HUES6 (cell line): Measurements from ENCODE around the gene ITLN1.
"Not testable (repeated sequence)": the region's sequence is repeated elsewhere in the genome, so short reads cannot be mapped to it uniquely, and the experiment has no call there.

Experiments used
- H3K27ac ChIP-seq: 2 replicates; pipeline ENCODE4 v1.7.0; 2013; ENCODE audit warnings: low read depth, mild to moderate bottlenecking, low read length, inconsistent platforms
- H3K27me3 ChIP-seq: 2 replicates; pipeline ENCODE4 v1.6.1; 2013; ENCODE audit warnings: low read length; ENCODE audit not compliant: control insufficient read depth, insufficient read depth
- H3K36me3 ChIP-seq: 2 replicates; pipeline ENCODE4 v1.6.1; 2013; ENCODE audit warnings: low read length; ENCODE audit not compliant: control insufficient read depth, insufficient read depth
- H3K4me1 ChIP-seq: 2 replicates; pipeline ENCODE4 v1.6.1; 2013; ENCODE audit warnings: low read length; ENCODE audit not compliant: control insufficient read depth, insufficient read depth
- H3K4me3 ChIP-seq: 2 replicates; pipeline ENCODE4 v1.5.1; 2013; ENCODE audit warnings: low read depth, low read length
- H3K9ac ChIP-seq: one replicate; pipeline ENCODE4 v1.6.1; 2013; ENCODE audit warnings: mild to moderate bottlenecking, low read length
- H3K9me3 ChIP-seq: 2 replicates; pipeline ENCODE4 v1.6.1; 2013; ENCODE audit warnings: low read depth, low read length; ENCODE audit not compliant: control insufficient read depth, insufficient read depth

Gene ITLN1

DNA sequence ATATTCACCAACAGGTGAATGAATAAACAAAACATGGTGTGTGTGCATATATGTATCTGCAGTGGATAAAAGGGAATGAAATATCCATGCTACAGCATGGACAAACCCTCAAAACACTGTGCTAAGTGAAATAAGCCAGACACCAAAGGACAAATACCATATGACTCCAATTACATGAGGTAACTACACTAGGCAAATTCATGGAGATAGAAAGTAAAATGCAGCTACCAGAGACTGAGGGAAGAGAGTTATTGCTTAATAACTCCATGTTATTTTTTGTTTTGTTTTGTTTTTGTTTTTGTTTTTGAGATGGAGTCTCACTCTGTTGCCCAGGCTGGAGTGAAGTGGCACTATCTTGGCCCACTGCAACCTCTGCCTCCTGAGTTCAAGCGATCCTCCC lies 2.4 kb downstream of the ITLN1 start:
- no peaks in the 10 kb centered on the region for H3K27me3 ChIP-seq
- no peak overlapping the region for H3K27ac ChIP-seq
- no peaks in the 10 kb centered on the region for H3K36me3 ChIP-seq
- no peak overlapping the region for H3K9ac ChIP-seq
- no peaks in the 10 kb centered on the region for H3K4me1 ChIP-seq
- no peaks in the 10 kb centered on the region for H3K9me3 ChIP-seq
- H3K4me3 ChIP-seq = no peak overlapping the region

DNA sequence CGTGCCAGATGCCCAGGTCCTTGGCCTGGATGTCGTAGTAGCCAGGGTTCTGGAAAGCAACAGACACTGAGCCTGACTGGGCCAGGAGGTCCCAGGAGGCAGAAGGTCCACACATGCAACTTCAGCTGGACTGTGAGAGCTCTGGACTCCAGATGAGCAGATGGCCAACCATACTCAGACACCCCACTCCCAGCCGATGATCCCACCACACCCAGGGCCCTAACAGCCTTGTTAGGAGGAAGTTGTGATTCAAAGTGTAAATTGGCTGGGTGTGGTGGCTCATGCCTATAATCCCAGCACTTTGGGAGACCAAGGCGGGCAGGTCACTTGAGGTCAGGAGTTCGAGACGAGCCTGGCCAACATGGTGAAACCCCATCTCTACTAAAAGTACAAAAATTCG lies 3.7 kb downstream of the ITLN1 start:
- not testable (repeated sequence) for H3K9me3 ChIP-seq, H3K36me3 ChIP-seq, H3K27me3 ChIP-seq, H3K4me3 ChIP-seq, H3K4me1 ChIP-seq, H3K9ac ChIP-seq, H3K27ac ChIP-seq

GRCh38 chr1:160880216-160880615 lies 4.8 kb downstream of the ITLN1 start:
- H3K36me3 ChIP-seq = no peaks in the 10 kb centered on the region
- no peak overlapping the region for H3K4me3 ChIP-seq
- H3K4me1 ChIP-seq = no peaks in the 10 kb centered on the region
- H3K27me3 ChIP-seq = no peaks in the 10 kb centered on the region
- H3K9me3 ChIP-seq = no peaks in the 10 kb centered on the region
- H3K27ac ChIP-seq = no peak overlapping the region
- no peak overlapping the region for H3K9ac ChIP-seq

DNA sequence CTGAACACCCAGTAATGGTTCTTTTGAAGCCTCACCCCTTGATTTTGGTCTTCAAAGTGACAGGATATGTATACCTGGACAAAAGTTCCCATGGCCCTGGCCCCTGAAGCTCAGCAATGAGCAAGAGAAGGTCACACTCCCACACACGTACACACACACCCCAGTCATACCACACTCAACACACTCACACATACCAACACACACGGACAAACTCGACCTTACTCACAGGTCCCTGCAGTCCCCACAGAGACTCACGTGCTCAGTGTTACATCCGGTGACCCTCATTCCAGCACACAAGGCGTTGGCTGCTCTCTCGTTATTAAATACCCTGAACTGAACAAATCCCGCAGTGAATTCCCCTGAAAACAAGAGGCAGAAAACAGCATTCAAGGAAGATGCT lies 5.9 kb downstream of the ITLN1 start:
- no peak overlapping the region for H3K9ac ChIP-seq
- no peak overlapping the region for H3K4me3 ChIP-seq
- H3K27ac ChIP-seq = no peak overlapping the region
- H3K4me1 ChIP-seq = no peaks in the 10 kb centered on the region
- H3K27me3 ChIP-seq = no peaks in the 10 kb centered on the region
- H3K9me3 ChIP-seq = no peaks in the 10 kb centered on the region
- no peaks in the 10 kb centered on the region for H3K36me3 ChIP-seq

GRCh38 chr1:160877221-160877620 lies 7.8 kb downstream of the ITLN1 start:
- Histone ChIP-seq H3K9ac (no peak overlapping the region), H3K4me1 (no peaks in the 10 kb centered on the region), H3K4me3 (no peak overlapping the region), H3K27ac (no peak overlapping the region), H3K9me3 (no peaks in the 10 kb centered on the region), H3K36me3 (no peaks in the 10 kb centered on the region), H3K27me3 (no peaks in the 10 kb centered on the region)

- Histone ChIP-seq H3K36me3 (no peaks in the 10 kb centered on the region), H3K9ac (no peak overlapping the region), H3K9me3 (no peaks in the 10 kb centered on the region), H3K4me3 (no peak overlapping the region), H3K27ac (no peak overlapping the region), H3K27me3 (no peaks in the 10 kb centered on the region), H3K4me1 (peaks cover 3% of the 10 kb centered on the region; the same call in 1 of the 2 replicates)
Measured at GRCh38 chr1:160876311-160876710, 8.7 kb downstream of the ITLN1 start.

DNA sequence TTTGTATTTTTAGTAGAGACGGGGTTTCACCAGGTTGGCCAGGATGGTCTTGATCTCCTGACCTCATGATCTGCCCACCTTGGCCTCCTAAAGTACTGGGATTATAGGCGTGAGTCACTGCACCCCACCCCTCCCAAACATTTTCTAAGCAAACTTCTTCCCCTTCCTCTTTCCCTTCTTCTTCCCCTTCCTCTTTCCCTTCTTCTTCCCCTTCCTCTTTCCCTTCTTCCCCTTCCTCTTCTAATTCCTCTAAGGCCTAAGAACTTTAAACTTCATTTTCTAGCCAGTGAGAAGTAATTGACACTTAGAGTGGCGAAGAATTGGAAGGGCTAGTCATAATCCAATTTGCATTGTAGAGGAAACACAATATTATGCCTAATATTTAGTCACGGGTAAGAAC lies 9.4 kb downstream of the ITLN1 start:
- H3K9me3 ChIP-seq, H3K4me3 ChIP-seq, H3K4me1 ChIP-seq, H3K36me3 ChIP-seq, H3K27ac ChIP-seq, H3K9ac ChIP-seq, H3K27me3 ChIP-seq: not testable (repeated sequence)

- Histone ChIP-seq H3K9ac (no peak overlapping the region), H3K36me3 (no peaks in the 10 kb centered on the region), H3K4me3 (no peak overlapping the region), H3K4me1 (peaks cover 3% of the 10 kb centered on the region; the same call in 1 of the 2 replicates), H3K27me3 (no peaks in the 10 kb centered on the region), H3K9me3 (no peaks in the 10 kb centered on the region), H3K27ac (no peak overlapping the region)
Measured at GRCh38 chr1:160874935-160875334, 10.0 kb downstream of the ITLN1 start.

DNA sequence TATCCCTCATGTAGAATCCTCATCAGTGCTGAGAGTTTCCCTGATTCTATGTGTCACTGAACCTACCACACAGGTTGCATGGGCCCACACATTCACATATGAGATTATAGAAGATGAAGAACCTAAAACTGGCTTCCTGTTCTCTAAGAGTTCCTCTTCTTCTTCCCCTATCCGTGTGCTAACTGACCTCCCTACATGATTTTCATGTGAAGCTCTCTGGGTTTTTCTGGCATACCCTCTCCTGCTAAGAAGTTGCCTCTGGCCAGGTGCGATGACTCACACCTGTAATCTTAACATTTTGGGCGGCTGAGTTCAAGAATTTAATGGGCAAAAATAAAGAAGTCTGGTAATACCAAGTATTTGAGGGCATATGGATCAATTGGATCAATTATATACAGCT lies 16.8 kb downstream of the ITLN1 start:
- no peaks in the 10 kb centered on the region for H3K36me3 ChIP-seq
- no peak overlapping the region for H3K27ac ChIP-seq
- H3K4me1 ChIP-seq = peaks cover 4% of the 10 kb centered on the region
- H3K9ac ChIP-seq = no peak overlapping the region
- H3K4me3 ChIP-seq = no peak overlapping the region
- H3K9me3 ChIP-seq = no peaks in the 10 kb centered on the region
- H3K27me3 ChIP-seq = no peaks in the 10 kb centered on the region

DNA sequence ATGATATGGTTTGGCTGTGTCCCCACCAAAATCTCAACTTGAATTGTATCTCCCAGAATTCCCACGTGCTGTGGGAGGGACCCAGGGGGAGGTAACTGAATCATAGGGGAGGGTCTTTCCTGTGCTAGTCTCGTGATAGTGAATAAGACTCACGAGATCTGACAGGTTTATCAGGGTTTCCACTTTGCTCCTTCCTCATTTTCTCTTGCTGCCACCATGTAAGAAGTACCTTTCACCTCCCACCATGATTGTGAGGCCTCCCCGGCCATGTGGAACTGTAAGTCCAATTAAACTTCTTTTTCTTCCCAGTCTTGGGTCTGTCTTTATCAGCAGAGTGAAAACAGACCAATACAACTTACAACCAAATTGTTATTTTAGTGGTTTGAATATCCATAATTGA lies 17.3 kb downstream of the ITLN1 start:
- H3K9me3 ChIP-seq, H3K4me1 ChIP-seq, H3K27me3 ChIP-seq, H3K27ac ChIP-seq, H3K36me3 ChIP-seq, H3K4me3 ChIP-seq, H3K9ac ChIP-seq: not testable (repeated sequence)

GRCh38 chr1:160866695-160867260 lies 18.2 kb downstream of the ITLN1 start:
- Histone ChIP-seq H3K4me1 (peaks cover 16% of the 10 kb centered on the region), H3K4me3 (no peak overlapping the region), H3K27ac (no peak overlapping the region), H3K27me3 (no peaks in the 10 kb centered on the region), H3K9me3 (no peaks in the 10 kb centered on the region), H3K9ac (no peak overlapping the region), H3K36me3 (no peaks in the 10 kb centered on the region)
